ENCODE results near the gene HIGD1B. TPM values are rescaled to one million over a fixed set of nuclear protein-coding genes. Genes with fewer than 3 reads are reported as not detected.
"Not testable (repeated sequence)": the region's sequence is repeated elsewhere in the genome, so short reads cannot be mapped to it uniquely, and the experiment has no call there.

Gene HIGD1B
- not detected in 2 replicates for total RNA-seq

DNA sequence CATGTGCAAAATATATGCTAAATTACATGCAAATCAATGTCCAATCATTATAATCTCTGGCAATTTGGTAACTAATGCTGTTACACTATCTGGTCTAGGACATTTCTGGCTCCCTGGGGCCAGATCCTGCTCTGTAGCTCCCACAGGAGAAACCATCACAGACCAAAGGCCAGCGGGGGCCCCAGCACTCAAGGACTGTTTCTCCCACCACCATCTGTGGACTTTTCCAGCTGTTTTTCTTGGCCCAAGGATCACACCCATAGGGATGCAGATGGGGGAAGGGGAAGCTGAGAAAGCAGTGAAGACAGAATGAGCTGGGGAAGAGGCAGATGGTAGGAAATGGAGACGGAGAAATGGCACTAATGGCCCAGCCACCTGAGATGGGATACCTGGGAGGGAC lies at the start of gene HIGD1B:
TSS of gene HIGD1B (plus strand) at position 298 of the 400 bp plus-strand sequence. CDS start 270 bp downstream, outside the sequence.
- DNase-seq (ENCODE audit: extremely low read depth, low read depth, low spot score): no peak

DNA sequence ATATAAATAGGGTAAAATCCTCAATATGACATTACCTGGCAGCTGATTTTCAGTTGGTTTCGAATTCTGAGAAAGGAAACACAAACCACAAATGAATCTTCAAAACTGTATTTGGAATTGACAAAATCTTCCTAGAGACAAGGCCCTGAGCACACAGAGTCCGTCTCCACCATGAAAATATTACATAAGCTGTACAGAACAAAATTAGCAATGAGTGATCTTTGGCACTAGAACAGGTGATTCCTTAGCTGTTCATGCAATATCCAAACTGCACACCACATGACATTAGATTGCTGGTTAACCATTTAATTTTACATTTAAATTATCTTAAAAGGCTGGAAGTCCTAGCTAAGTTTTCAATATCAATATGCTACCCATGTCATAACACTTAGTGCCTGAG lies 49.3 kb upstream of the HIGD1B start:
- no peak for DNase-seq (ENCODE audit: extremely low read depth, low read depth, low spot score)

DNA sequence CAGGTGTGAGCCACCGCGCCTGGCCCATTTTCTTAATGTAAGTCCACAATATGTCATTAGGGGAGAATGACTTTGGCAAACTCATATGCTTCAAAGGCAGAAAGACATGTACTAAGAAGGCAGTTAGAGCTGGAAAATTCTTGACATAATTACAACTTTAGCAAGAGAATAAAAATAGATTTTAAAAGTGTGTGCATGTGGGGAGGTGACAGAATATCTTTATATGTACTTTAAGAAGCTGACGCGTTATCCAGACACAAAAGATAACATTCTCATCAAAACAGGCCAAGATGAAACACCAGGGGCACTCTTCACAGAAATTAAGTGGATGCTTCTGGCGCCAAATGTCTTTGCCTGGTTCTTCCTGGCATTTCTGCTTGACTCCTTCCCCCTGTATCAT lies 45.8 kb upstream of the HIGD1B start:
- no peak for DNase-seq (ENCODE audit: extremely low read depth, low read depth, low spot score)

- DNase-seq (ENCODE audit: extremely low read depth, low read depth, low spot score): no peak
Observed at GRCh38 chr17:44804302-44805089, 43.2 kb upstream of the HIGD1B start.

GRCh38 chr17:44807093-44807816 lies 40.4 kb upstream of the HIGD1B start:
- DNase-seq (ENCODE audit: extremely low read depth, low read depth, low spot score): no peak

DNA sequence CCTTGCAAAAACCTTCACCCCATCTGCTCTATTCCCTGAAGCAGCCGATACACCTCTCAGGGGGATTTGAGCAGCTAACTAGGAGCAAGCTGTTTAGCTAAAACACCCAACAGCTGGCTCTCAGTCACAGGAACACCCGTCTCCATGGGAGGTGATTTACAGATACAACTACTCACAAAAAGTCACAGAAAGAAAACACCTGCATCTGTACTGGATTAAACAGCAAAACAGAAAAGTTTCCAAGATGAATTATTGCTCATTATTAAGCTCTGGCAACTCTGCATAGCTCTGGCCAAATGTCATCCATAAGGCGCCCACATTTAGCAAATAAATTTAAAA lies 39.9 kb upstream of the HIGD1B start:
- DNase-seq (ENCODE audit: extremely low read depth, low read depth, low spot score): no peak

- DNase-seq (ENCODE audit: extremely low read depth, low read depth, low spot score): no peak
Observed at GRCh38 chr17:44808156-44808555, 39.5 kb upstream of the HIGD1B start.

GRCh38 chr17:44808656-44809388 lies 38.9 kb upstream of the HIGD1B start:
- DNase-seq (ENCODE audit: extremely low read depth, low read depth, low spot score): not testable (repeated sequence)

DNA sequence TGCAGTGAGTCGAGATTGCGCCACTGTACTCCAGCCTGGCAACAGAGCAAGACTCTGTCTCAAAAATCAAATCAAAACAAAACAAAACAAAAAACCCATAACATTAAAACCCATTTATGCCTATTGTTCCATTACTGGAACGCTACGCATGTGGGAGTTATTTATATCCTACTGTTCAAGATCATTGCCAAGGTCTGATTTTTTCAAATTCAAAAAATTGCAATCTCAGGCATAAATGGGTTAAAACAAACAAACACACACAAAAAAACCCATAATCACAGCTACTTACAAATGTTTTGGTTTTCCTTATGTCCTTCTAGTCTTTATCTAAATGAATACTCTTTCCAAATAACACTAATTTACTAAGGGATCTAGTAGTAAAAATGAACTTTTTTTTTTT lies 35.4 kb upstream of the HIGD1B start:
- DNase-seq (ENCODE audit: extremely low read depth, low read depth, low spot score): no peak

- not testable (repeated sequence) for DNase-seq (ENCODE audit: extremely low read depth, low read depth, low spot score)
Observed at GRCh38 chr17:44818508-44818907, 29.2 kb upstream of the HIGD1B start.

- DNase-seq (ENCODE audit: extremely low read depth, low read depth, low spot score): peak; percentile 68
Observed at GRCh38 chr17:44820631-44821212, 27.0 kb upstream of the HIGD1B start.

DNA sequence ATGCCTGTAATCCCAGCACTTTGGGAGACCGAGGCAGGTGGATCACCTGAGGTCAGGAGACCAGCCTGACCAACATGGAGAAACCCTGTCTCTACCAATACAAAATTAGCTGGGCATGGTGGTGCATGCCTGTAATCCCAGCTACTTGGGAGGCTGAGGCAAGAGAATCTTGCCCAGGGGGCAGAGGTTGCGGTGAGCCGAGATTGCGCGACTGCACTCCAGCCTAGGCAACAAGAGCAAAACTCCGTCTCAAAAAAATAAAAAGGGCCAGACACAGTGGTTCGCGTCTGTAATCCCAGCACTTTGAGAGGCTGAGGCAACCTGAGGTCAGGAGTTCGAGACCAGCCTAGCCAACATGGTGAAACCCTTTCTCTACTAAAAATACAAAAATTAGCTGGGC lies 22.4 kb upstream of the HIGD1B start:
- not testable (repeated sequence) for DNase-seq (ENCODE audit: extremely low read depth, low read depth, low spot score)

DNA sequence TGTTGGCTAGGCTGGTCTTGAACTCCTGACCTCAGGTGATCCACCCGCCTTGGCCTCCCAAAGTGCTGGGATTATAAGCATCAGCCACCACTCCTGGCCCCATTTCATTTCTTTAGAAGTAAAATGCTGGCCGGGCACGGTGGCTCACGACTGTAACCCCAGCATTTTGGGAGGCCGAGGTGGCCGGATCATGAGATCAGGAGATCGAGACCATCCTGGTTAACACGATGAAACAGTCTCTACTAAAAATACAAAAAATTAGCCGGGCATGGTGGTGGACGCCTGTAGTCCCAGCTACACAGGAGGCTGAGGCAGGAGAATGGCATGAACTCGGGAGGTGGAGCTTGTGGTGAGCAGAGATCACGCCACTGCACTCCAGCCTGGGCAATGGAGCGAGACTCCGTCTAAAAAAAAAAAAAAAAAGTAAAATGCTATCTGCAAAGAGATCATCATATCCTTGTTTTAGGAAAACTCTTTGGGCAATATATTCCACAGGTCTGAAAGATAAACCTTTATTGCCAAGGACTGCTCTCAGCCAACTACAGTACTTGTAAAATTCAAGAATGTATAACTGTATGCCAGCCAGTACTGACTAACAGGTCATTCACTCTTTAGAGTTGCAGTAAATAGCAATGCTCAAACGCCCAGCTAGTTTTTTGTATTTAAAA lies 21.4 kb upstream of the HIGD1B start:
- no peak for DNase-seq (ENCODE audit: extremely low read depth, low read depth, low spot score)

- no peak for DNase-seq (ENCODE audit: extremely low read depth, low read depth, low spot score)
Observed at GRCh38 chr17:44827863-44828262, 19.8 kb upstream of the HIGD1B start.

DNA sequence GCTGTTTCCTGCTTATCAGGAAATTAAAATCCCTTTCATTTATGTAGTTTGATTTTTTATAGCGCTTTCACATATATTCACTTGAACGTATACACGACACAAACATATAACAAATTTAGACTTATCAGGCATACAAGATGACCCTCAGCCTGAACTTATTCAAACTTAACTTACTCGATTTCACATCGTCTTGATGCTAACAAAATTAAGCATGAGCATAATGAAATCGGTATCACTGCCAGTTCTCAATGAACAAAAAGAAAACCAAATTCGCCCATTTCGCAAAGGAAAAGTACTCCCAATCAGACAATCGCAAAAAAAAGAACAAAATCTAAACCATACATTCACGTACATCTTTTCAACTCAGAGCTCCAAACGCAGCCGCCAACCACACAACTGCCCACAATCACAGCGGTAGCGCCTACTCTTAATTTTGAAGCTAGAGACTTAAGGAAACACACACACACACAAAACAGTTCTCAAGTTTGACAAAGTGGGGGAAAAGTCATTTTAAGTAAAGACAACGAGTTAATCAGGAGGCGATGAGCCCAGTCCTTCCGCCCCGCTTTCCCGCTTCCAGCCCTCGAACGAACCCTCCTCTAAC lies 18.7 kb upstream of the HIGD1B start:
- DNase-seq (ENCODE audit: extremely low read depth, low read depth, low spot score): no peak

GRCh38 chr17:44829523-44830358 lies 17.9 kb upstream of the HIGD1B start, which contains the start of gene GJC1:
Gene GJC1 (minus strand): TSS chr17:44830287. CDS start chr17:44805817, 24,470 bp downstream.
- no peak for DNase-seq (ENCODE audit: extremely low read depth, low read depth, low spot score)

DNA sequence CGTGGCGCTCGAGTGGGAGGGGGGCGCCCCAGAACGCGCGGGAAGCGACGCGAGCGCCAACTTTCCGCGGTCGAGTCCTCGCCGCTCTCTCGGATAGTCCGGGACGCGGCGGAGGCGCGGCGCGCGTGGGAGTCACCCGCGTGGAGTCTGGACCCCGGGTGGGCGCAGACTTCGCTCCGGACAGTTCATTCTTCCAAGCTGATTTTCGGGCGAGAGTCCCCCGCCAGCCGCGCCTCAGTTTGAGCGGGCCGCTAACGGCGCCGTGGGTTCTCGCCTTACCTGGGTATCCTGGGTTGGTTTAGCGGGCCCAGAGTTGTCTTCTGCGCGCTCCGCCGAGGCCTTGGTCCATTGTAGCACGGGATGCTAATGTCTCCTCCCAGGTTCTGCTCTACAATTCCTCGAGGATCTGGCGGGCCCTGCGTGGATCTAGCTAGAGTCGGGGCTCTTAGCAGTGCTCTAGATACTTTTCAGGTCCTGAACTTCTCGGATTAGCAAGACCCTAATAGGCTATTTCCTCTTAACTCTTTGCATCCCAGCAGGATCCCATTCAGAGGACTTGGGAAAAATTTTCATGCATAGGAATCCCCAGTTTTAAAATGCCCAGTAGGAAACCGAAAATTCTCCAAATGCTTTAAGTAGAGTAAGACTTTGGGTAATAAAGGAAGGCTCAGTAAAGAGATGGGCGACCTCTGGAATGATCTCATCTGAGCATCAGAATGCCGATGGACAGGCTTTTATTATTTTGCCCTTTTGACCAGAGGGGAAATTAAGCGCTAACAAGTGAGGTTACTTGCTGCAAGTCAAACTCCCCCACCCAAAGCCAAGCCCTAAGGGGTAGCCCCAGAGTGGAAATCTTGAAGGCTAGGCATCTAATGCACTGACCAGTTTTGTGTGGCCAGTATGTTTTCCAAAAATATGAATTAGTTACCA lies 17.1 kb upstream of the HIGD1B start:
- no peak for DNase-seq (ENCODE audit: extremely low read depth, low read depth, low spot score)

DNA sequence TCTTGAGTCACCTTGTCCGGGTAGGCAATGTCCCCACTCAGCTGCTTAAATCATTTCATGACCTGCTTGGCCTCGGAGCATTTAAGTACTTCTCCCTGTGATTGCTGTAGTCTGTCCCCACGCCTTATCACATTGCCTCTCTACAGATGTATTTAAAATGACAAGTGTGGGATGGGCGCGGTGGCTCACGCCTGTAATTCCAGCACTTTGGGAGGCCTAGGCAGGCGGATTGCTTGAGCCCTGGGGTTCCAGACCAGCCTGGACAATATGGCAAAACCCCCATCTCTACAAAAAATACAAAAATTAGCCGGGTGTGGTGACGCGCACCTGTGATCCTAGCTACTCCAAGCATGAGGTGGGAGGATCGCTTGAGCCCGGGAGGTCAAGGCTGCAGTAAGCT lies 16.3 kb upstream of the HIGD1B start:
- DNase-seq (ENCODE audit: extremely low read depth, low read depth, low spot score): no peak

Data from glomerular endothelial cell (primary cell).